Measurements from ENCODE around the gene FGF14.

FGF14 gene

DNA sequence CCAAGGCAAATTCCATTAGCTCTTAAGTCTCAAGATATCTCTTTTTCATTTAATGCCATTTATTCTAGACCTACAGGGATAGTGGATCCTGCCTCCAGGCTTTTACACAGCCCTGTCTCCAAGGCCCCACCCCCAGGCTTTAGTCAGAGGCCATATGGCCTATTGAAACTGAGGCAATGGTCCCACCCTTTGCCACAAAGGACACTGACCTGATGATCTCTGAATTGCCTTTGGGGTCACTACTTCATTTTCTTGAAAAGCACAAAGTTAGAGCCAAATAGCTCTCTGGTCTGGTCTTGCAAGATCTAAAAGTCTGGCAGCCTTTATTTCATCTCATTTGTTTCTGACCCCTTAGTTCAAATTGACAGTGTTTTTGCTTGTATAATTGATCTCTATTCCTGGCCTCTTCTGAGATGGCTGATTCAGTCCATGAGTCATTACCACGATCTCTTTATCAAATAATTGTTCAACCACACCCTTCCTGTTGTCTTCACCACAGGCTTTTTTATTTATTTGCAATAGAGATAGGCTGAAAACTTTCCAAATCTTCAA, 209.8 kb downstream of the FGF14 start:
- no peak overlapping the region for H3K4me3 ChIP-seq (replicated peaks; ENCODE audit: low read depth, low read length)
- TF ChIP-seq, protein P1, sequence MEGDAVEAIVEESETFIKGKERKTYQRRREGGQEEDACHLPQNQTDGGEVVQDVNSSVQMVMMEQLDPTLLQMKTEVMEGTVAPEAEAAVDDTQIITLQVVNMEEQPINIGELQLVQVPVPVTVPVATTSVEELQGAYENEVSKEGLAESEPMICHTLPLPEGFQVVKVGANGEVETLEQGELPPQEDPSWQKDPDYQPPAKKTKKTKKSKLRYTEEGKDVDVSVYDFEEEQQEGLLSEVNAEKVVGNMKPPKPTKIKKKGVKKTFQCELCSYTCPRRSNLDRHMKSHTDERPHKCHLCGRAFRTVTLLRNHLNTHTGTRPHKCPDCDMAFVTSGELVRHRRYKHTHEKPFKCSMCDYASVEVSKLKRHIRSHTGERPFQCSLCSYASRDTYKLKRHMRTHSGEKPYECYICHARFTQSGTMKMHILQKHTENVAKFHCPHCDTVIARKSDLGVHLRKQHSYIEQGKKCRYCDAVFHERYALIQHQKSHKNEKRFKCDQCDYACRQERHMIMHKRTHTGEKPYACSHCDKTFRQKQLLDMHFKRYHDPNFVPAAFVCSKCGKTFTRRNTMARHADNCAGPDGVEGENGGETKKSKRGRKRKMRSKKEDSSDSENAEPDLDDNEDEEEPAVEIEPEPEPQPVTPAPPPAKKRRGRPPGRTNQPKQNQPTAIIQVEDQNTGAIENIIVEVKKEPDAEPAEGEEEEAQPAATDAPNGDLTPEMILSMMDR (IDR thresholded peaks at IDR 0.05; ENCODE audit: low read depth, low read length, missing control alignments), result no peak
- DNase-seq (ENCODE audit: extremely low read depth, low read depth), result peak; percentile 17

DNA sequence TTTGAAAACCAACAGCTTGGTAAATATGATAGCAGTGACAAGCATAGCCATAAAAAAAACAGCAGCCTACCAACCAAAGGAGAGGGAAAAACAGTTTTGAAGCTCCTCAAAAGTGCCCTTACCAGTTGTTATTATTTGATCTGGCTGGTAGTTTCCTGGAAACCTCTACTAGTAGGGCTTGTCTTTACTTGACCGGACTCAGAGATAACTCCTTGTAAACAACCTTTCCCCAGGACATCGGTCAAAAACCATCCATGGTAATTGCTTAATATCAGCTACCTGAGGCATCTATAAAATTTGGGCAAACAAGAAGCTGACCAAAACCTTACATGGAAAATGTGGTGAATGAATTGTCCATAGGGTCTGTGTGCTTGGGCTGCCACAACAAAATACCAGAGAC, 210.9 kb downstream of the FGF14 start:
- TF ChIP-seq, protein P1 (IDR thresholded peaks at IDR 0.05; ENCODE audit: low read depth, low read length, missing control alignments), result no peak
- no peak overlapping the region for H3K4me3 ChIP-seq (replicated peaks; ENCODE audit: low read depth, low read length)
- DNase-seq (ENCODE audit: extremely low read depth, low read depth), result no peak

DNA sequence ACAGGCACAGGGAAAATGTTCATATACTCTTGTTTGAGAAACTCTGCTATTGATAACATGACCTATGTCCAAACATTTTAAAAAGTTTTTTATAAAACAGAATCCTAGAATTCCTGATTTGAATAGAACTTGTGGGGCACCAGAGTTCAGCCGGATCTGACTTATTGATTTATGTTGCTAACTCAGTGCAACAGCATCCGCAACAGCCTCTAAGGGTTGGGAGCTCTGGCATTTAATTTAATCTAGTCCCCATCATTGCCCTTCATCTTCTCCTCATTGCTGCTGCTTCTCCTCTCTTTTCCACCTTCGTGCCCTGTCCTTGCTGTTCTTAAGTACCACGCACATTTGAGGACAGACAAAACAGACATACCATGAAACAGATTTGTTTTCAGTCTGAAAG, 214.5 kb downstream of the FGF14 start:
- TF ChIP-seq, protein P1 (IDR thresholded peaks at IDR 0.05; ENCODE audit: low read depth, low read length, missing control alignments), result no peak

DNA sequence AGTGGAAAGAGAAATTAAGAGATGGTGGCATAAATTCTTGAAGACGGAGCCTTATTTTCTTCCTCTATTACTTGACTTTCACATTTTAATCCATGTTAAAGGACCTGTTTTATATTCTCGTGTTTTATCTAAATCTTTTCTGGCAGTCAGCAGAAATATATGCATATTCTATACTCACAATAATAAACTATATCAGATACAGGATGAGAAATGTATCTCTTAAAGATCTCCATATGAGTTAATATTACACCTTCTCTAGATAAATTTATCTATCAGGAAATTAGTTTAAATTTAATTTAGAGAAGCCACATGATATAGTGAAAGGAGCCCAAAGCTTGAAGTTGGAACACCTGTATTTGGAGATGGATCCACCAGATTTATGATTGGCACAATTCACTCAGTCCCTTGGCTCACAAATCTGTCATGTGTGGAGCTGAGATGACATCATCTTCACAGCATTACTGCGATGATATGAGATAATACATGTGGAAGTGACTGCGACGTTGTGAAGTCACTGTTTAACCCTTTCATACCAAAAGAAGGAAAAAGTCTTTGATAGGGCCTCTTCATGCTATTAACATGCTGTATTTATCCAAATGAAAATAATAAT, 216.4 kb downstream of the FGF14 start:
- no peak overlapping the region for H3K4me3 ChIP-seq (replicated peaks; ENCODE audit: low read depth, low read length)
- TF ChIP-seq, protein P1 (IDR thresholded peaks at IDR 0.05; ENCODE audit: low read depth, low read length, missing control alignments), result no peak
- DNase-seq (ENCODE audit: extremely low read depth, low read depth), result no peak

More for the DNA sequence above, 214.5 kb downstream of the FGF14 start:
- no peak for DNase-seq (ENCODE audit: extremely low read depth, low read depth)
- no peak overlapping the region for H3K4me3 ChIP-seq (replicated peaks; ENCODE audit: low read depth, low read length)

DNA sequence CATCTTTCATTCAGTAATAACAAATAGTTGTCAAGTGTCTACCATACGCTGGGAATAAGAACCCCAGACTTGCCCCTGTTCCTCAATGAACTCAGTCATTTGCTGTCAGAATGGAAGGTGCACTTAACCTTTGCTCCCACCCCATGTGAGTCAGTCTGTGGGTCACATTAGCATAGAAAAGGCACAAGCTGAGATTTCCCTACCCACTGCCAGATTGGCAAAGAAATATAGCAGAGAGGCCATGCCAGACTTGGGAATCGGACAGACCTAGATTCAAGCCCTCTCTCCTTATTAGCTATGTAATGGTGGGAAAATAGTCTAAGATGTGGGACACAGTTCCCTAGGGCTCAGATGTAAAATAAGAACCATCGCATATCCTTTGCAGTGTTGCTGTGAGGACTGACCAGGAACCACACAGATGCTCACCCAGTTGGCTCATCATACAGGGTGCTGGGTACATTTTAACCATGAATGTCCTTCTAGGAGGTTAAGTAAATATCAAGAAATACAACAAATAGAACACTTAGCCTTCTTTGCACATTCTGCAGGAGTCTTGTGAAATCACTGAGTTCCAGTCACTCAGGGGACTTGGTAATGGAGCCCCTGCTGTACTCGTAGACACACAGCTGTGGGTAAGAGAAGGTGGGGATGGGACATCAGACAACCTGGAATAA, 218.2 kb downstream of the FGF14 start:
- no peak overlapping the region for H3K4me3 ChIP-seq (replicated peaks; ENCODE audit: low read depth, low read length)
- TF ChIP-seq, protein P1 (IDR thresholded peaks at IDR 0.05; ENCODE audit: low read depth, low read length, missing control alignments), result no peak
- no peak for DNase-seq (ENCODE audit: extremely low read depth, low read depth)

GRCh38 chr13:102182170-102182569, 219.7 kb downstream of the FGF14 start:
- no peak overlapping the region for H3K4me3 ChIP-seq (replicated peaks; ENCODE audit: low read depth, low read length)
- TF ChIP-seq, protein P1 (IDR thresholded peaks at IDR 0.05; ENCODE audit: low read depth, low read length, missing control alignments), result no peak
- no peak for DNase-seq (ENCODE audit: extremely low read depth, low read depth)

Measured in HFF-Myc (cell line).